Measurements from ENCODE around the gene STUB1.

- TF ChIP-seq POLR2A (IDR thresholded peaks at IDR 0.05; ENCODE audit: low read depth, low read length) (no peak), POLR2AphosphoS5 (IDR thresholded peaks at IDR 0.05; ENCODE audit: low read depth, low read length) (no peak), SPI1 (IDR thresholded peaks at IDR 0.05; ENCODE audit: low read depth, low read length) (no peak)
These were observed 15.3 kb downstream of the STUB1 start for GRCh38 chr16:695355-696089.
